HCT116 (cell line): Measurements from ENCODE around the gene NOTCH1. TPM values are rescaled to one million over a fixed set of nuclear protein-coding genes. Genes with fewer than 3 reads are reported as not detected.

ENCODE experiments used
- ATAC-seq: fragments of 200-7000 bp; cut with Tn5 transposase; 2 replicates; pipeline ENCODE4 v1.9.1; 2020; ENCODE audit warnings: mild to moderate bottlenecking, moderate library complexity
- BruUV-seq: library from RNA; stranded (reverse); fragments of 400-500 nt; replicated peaks from 2 replicates; lab custom pipeline; 2021; lab: Mats Ljungman, UMichigan
- CTCF ChIA-PET: fragments of 300-600 bp; sonication (Branson Sonifier 250); formaldehyde crosslinking; loops from one replicate; lab custom pipeline; 2021; ENCODE audit warnings: antibody characterized with exemption; lab: Charles Lee
- POLR2A ChIA-PET: fragments of 300-600, 350-600 bp; sonication (Branson Sonifier 250); formaldehyde crosslinking; loops from one replicate; lab custom pipeline; 2021; ENCODE audit warnings: antibody characterized with exemption; lab: Charles Lee
- RAD21 ChIA-PET, 2 experiments: fragments of 300-600 bp; sonication (Branson Sonifier 250); formaldehyde crosslinking; loops; one replicate each; lab custom pipeline; 2023; ENCODE audit warnings: low total read pairs in 2 of 2; ENCODE audit not compliant: uncharacterized antibody in 2 of 2, unreplicated experiment in 2 of 2, low non-redundant PET in 1 of 2; lab: Charles Lee
- DNase-seq: peaks from one replicate; pipeline ENCODE4 v3.0.0-alpha.2; 2010; ENCODE audit warnings: low read depth, low spot score
- H2AFZ ChIP-seq: fragments of 200-600 bp; shearing (Covaris generic), sonication (generic); 2 replicates; pipeline ENCODE4 v1.6.1; 2017; ENCODE audit warnings: low read depth, mixed run types, mixed read lengths, antibody characterized with exemption, low read length; ENCODE audit not compliant: poor library complexity, severe bottlenecking
- H3K27ac ChIP-seq: 2 replicates; pipeline ENCODE4 v1.5.1; 2012; ENCODE audit warnings: low read depth, low read length
- H3K27me3 ChIP-seq: fragments of 200-600 bp; sonication (generic); 2 replicates; pipeline ENCODE4 v1.6.1; 2016; ENCODE audit warnings: mixed run types, low read length, mixed read lengths; ENCODE audit not compliant: insufficient read depth
- H3K36me3 ChIP-seq, 2 experiments: fragments of 200-500 bp in 1 of 2; fragments of 200-600 bp in 1 of 2; sonication (Bioruptor generic) in 1 of 2; sonication (generic) in 1 of 2; 2 replicates each; pipeline versions ENCODE4 v1.5.1 to v1.6.1; 2014 to 2016; ENCODE audit warnings: low read length in 2 of 2, inconsistent platforms in 1 of 2, mixed read lengths in 1 of 2, mixed run types in 1 of 2; ENCODE audit not compliant: insufficient read depth in 2 of 2, control insufficient read depth in 1 of 2
- H3K4me1 ChIP-seq, 2 experiments: fragments of 200-600 bp in 1 of 2; sonication (generic) in 1 of 2; 2 replicates each; pipeline versions ENCODE4 v1.5.1 to v1.6.1; 2012 to 2017; ENCODE audit warnings: low read length in 2 of 2, inconsistent platforms in 1 of 2, mild to moderate bottlenecking in 1 of 2, mixed read lengths in 1 of 2, mixed run types in 1 of 2, moderate library complexity in 1 of 2; ENCODE audit not compliant: insufficient read depth in 2 of 2, control insufficient read depth in 1 of 2
- H3K4me2 ChIP-seq: fragments of 200-600 bp; sonication (generic); 2 replicates; pipeline ENCODE4 v1.6.1; 2017; ENCODE audit warnings: mixed run types, low read length, mixed read lengths
- H3K4me3 ChIP-seq, 2 experiments: fragments of 200-600 bp in 1 of 2; sonication (generic) in 1 of 2; replicated peaks in 1 of 2; 2 replicates each; pipeline ENCODE4 v1.5.1; 2011 to 2016; ENCODE audit warnings: low read length in 2 of 2, control low read depth in 1 of 2, low read depth in 1 of 2, mild to moderate bottlenecking in 1 of 2, mixed read lengths in 1 of 2, mixed run types in 1 of 2
- H3K79me2 ChIP-seq: fragments of 200-600 bp; sonication (generic); 2 replicates; pipeline ENCODE4 v1.6.1; 2017; ENCODE audit warnings: mild to moderate bottlenecking, mixed run types, low read length, moderate library complexity, mixed read lengths; ENCODE audit not compliant: insufficient read depth
- H3K9ac ChIP-seq: fragments of 200-600 bp; sonication (generic); 2 replicates; pipeline ENCODE4 v1.6.1; 2016; ENCODE audit warnings: low read length, mixed read lengths
- H3K9me2 ChIP-seq: fragments of 200-600 bp; sonication (generic), shearing (Covaris generic); 2 replicates; pipeline ENCODE4 v1.6.1; 2017; ENCODE audit warnings: mixed run types, mild to moderate bottlenecking, moderate library complexity; ENCODE audit not compliant: insufficient read depth
- H3K9me3 ChIP-seq, 2 experiments: fragments of 200-500 bp in 1 of 2; fragments of 200-600 bp in 1 of 2; sonication (Bioruptor generic) in 1 of 2; sonication (generic) in 1 of 2; 2 replicates each; pipeline ENCODE4 v1.6.1; 2014 to 2017; ENCODE audit warnings: low read length in 2 of 2, mixed read lengths in 2 of 2, inconsistent platforms in 1 of 2, low read depth in 1 of 2, mild to moderate bottlenecking in 1 of 2, mixed run types in 1 of 2, moderate library complexity in 1 of 2; ENCODE audit not compliant: control insufficient read depth in 1 of 2, insufficient read depth in 1 of 2
- H4K20me1 ChIP-seq: fragments of 200-600 bp; sonication (generic), shearing (Covaris generic); 2 replicates; pipeline ENCODE4 v1.6.1; 2017; ENCODE audit warnings: mixed run types, mild to moderate bottlenecking, moderate library complexity; ENCODE audit not compliant: insufficient read depth
- CBX3 ChIP-seq: IDR thresholded peaks from 2 replicates; pipeline ENCODE4 v1.6.1; 2012; ENCODE audit warnings: low read depth
- CEBPB ChIP-seq: IDR thresholded peaks from 2 replicates; pipeline ENCODE4 v1.6.1; 2012; ENCODE audit warnings: low read depth
- CTCF ChIP-seq, 3 experiments: fragments of 200-600 bp in 1 of 3; sonication (generic) in 1 of 3; IDR thresholded peaks in 2 of 3; conservative IDR thresholded peaks in 1 of 3; 2 replicates each; pipeline ENCODE4 v1.5.1; 2012 to 2017; ENCODE audit warnings: low read depth in 2 of 3, low read length in 2 of 3, antibody characterized with exemption in 1 of 3, borderline replicate concordance in 1 of 3, control low read depth in 1 of 3, mild to moderate bottlenecking in 1 of 3, mixed read lengths in 1 of 3, mixed run types in 1 of 3, moderate library complexity in 1 of 3; ENCODE audit not compliant: insufficient read depth in 1 of 3
- EZH2 ChIP-seq: fragments of 200-600 bp; sonication (generic); IDR thresholded peaks from 2 replicates; pipeline ENCODE4 v1.6.1; 2017; ENCODE audit warnings: antibody characterized with exemption, mixed run types
- FOSL1 ChIP-seq: IDR thresholded peaks from 2 replicates; pipeline ENCODE4 v1.6.1; 2012; ENCODE audit warnings: low read depth
- POLR2AphosphoS5 ChIP-seq: IDR thresholded peaks from 2 replicates; pipeline ENCODE4 v1.6.1; 2011; ENCODE audit warnings: mild to moderate bottlenecking, low read depth, low read length, moderate library complexity
- SIN3A ChIP-seq: IDR thresholded peaks from 2 replicates; pipeline ENCODE4 v1.6.1; 2012; ENCODE audit warnings: low read depth
- SRF ChIP-seq: IDR thresholded peaks from 2 replicates; pipeline ENCODE4 v1.6.1; 2012; ENCODE audit warnings: low read depth
- ZBTB33 ChIP-seq: IDR thresholded peaks from 2 replicates; pipeline ENCODE4 v1.6.1; 2011; ENCODE audit warnings: mild to moderate bottlenecking, low read length, moderate library complexity; ENCODE audit not compliant: insufficient replicate concordance; ENCODE audit errors: extremely low read depth
- ZFX ChIP-seq: fragments of 450-650 bp; IDR thresholded peaks from 2 replicates; pipeline ENCODE4 v1.6.1; 2017
- ZNF274 ChIP-seq: fragments of 200-500 bp; sonication (Bioruptor generic); IDR thresholded peaks from 2 replicates; pipeline ENCODE4 v1.6.1; 2014; ENCODE audit warnings: mild to moderate bottlenecking, low read depth, low read length, inconsistent platforms
- intact Hi-C: fragments of 100-400 bp; cut with micrococcal nuclease; formaldehyde crosslinking; loops from 2 replicates; pipeline ENCODE4 v1.10.0; 2022
- total RNA-seq: library from RNA; stranded (reverse); gene quantifications from one replicate; pipeline ENCODE4 v1.2.1, GENCODE V29; 2021; ENCODE audit not compliant: unreplicated experiment

NOTCH1 gene
- total RNA-seq, 1 experiment from 2014 or later = 36.2 TPM

- no TSS peak for BruUV-seq
- Histone ChIP-seq H3K36me3 (no peaks in the 10 kb centered on the region), H3K9ac (peak overlapping the region; percentile 64), H2AFZ (peak overlapping the region; percentile 88), H3K4me3 (peak overlapping the region; percentile 37 to 55), H3K9me2 (no peaks in the 10 kb centered on the region), H3K79me2 (no peaks in the 10 kb centered on the region), H3K9me3 (no peaks in the 10 kb centered on the region), H3K27me3 (no peaks in the 10 kb centered on the region), H3K4me1 (peaks cover 32 to 49% of the 10 kb centered on the region in 2 experiments), H3K27ac (peak overlapping the region; percentile 80), H4K20me1 (no peaks in the 10 kb centered on the region), H3K4me2 (peak overlapping the region; percentile 90)
- ATAC-seq = peak; percentile 78
- ChIA-PET RAD21 (interaction anchor here in 1 of 2 experiments (0.7 kb wide), 1 partner anchor 47 kb away, joined by 3 read pairs; no protein-coding TSS in a partner anchor), POLR2A (interaction anchor here (0.6 to 2.2 kb wide), 3 partner anchors 10 to 115 kb away, joined by 3 to 9 read pairs (median 3); no protein-coding TSS in a partner anchor), CTCF (interaction anchor here (0.6 to 1.2 kb wide), 2 partner anchors 47 to 103 kb away, joined by 3 read pairs; no protein-coding TSS in a partner anchor)
- peak in 1 of 3 experiments; percentile 5; a peak in 2 of 6 replicates for TF ChIP-seq CTCF (IDR thresholded peaks at IDR 0.05 in 2 of 3, conservative IDR thresholded peaks at IDR 0.05 in 1 of 3; ENCODE audit: borderline replicate concordance in 1 of 3, insufficient read depth in 1 of 3, low read depth in 2 of 3, low read length in 2 of 3)
- no peak for TF ChIP-seq CEBPB
- TF ChIP-seq POLR2AphosphoS5 = peak; percentile 22; the same call in 1 of the 2 replicates
- peak; percentile 63 for DNase-seq
- intact Hi-C loops = loop anchor here (2.0 kb wide), 1 partner anchor 31 kb away; the partner anchor contains the start of gene NOTCH1
Measured at GRCh38 chr9:136577941-136578625, 32.2 kb upstream of the NOTCH1 start.

GRCh38 chr9:136576269-136576626 is 30.4 kb upstream of the NOTCH1 start:
- intact Hi-C loops = no loop called here
- H3K9me2 ChIP-seq = no peaks in the 10 kb centered on the region
- ChIA-PET RAD21 (no interaction called here), POLR2A (no interaction called here), CTCF (no interaction called here)
- H3K27me3 ChIP-seq = no peaks in the 10 kb centered on the region
- H2AFZ ChIP-seq = no peak overlapping the region
- no peak overlapping the region for H3K4me3 ChIP-seq
- TF ChIP-seq ZNF274 (no peak), FOSL1 (no peak), CBX3 (no peak), ZFX (no peak), EZH2 (no peak), SRF (no peak), SIN3A (no peak), ZBTB33 (no peak)
- peaks cover 32 to 43% of the 10 kb centered on the region in 2 experiments for H3K4me1 ChIP-seq
- no peaks in the 10 kb centered on the region for H3K79me2 ChIP-seq
- H3K9ac ChIP-seq = peak overlapping the region; percentile 20
- H3K36me3 ChIP-seq = no peaks in the 10 kb centered on the region
- no TSS peak for BruUV-seq
- peak overlapping the region; percentile 90 for H3K4me2 ChIP-seq
- no peaks in the 10 kb centered on the region for H3K9me3 ChIP-seq
- DNase-seq (no peak), ATAC-seq (no peak)
- H3K27ac ChIP-seq = no peak overlapping the region; the same call in 1 of the 2 replicates
- no peaks in the 10 kb centered on the region for H4K20me1 ChIP-seq
